GM19238 (cell line): ENCODE data around the gene HARBI1.

ENCODE experiments used
- DNase-seq: peaks from one replicate; pipeline ENCODE4 v3.0.0; 2011; ENCODE audit warnings: low spot score; ENCODE audit not compliant: insufficient read length

HARBI1 gene

GRCh38 chr11:46554213-46555147 lies 62.5 kb downstream of the HARBI1 start:
- DNase-seq, result no peak

GRCh38 chr11:46553814-46554212 lies 63.2 kb downstream of the HARBI1 start:
- DNase-seq, result no peak
